ENCODE data around the gene FKBP7.

DNA sequence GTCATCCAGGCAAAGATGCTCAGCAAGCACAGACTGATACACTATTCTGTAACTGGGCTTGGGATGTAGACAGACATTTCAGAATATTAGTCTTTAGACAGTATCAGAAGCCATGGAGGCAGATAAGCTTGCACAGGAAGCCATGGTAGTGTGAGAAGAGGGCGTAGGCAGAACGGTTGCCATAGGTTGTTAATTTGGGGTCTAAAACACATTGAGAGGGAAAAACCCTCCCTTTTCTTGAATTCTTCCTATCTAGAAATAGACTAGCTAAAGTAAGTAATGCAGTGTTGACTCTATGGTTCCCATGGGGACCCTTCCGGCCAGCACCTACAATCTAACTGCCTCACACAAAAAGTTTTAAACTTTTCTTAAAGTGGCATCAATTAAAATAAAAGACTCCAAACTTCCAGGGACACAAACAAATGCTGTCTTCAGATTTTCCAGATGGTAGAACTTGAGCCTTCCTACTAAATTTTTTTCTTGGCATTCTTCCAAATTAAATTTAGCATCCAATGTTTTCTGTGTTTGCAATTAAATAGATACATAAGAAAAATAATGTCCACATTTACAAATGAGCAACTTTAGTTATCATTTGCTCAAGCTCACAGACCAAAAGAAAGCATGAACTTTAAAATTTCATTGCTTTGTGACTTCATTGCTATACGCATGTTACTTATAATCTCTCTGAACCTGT is 29.3 kb downstream of the FKBP7 start:
- TF ChIP-seq, protein P1, sequence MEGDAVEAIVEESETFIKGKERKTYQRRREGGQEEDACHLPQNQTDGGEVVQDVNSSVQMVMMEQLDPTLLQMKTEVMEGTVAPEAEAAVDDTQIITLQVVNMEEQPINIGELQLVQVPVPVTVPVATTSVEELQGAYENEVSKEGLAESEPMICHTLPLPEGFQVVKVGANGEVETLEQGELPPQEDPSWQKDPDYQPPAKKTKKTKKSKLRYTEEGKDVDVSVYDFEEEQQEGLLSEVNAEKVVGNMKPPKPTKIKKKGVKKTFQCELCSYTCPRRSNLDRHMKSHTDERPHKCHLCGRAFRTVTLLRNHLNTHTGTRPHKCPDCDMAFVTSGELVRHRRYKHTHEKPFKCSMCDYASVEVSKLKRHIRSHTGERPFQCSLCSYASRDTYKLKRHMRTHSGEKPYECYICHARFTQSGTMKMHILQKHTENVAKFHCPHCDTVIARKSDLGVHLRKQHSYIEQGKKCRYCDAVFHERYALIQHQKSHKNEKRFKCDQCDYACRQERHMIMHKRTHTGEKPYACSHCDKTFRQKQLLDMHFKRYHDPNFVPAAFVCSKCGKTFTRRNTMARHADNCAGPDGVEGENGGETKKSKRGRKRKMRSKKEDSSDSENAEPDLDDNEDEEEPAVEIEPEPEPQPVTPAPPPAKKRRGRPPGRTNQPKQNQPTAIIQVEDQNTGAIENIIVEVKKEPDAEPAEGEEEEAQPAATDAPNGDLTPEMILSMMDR (conservative IDR thresholded peaks at IDR 0.05 in 1 of 2, IDR thresholded peaks at IDR 0.05 in 1 of 2; ENCODE audit: extremely low read depth in 1 of 2, insufficient read depth in 1 of 2, low read depth in 1 of 2, low read length in 2 of 2): no peak
- TF ChIP-seq EZH2 (IDR thresholded peaks at IDR 0.05; ENCODE audit: borderline replicate concordance, low read length): no peak

Measured in mammary epithelial cell (primary cell).